ENCODE results near the gene EHBP1.

- TF ChIP-seq CTCF (IDR thresholded peaks at IDR 0.05) (no peak), POLR2A (IDR thresholded peaks at IDR 0.05) (no peak)
Measured at GRCh38 chr2:62706721-62707521, 1.4 kb downstream of the EHBP1 start.
